Glutamatergic neuron (in vitro differentiated cells): ENCODE data around the gene CSRNP3. TPM values are rescaled to one million over a fixed set of nuclear protein-coding genes. Genes with fewer than 3 reads are reported as not detected.

ENCODE experiments used
- DNase-seq: peaks from one replicate; pipeline ENCODE4 v3.0.0; 2022
- H3K27ac Mint-ChIP-seq: one replicate; pipeline ENCODE4 v1.8.0; 2020; ENCODE audit warnings: mild to moderate bottlenecking, mixed read lengths, inconsistent platforms; ENCODE audit not compliant: unreplicated experiment
- H3K27me3 Mint-ChIP-seq: one replicate; pipeline ENCODE4 v1.8.0; 2020; ENCODE audit warnings: mild to moderate bottlenecking, moderate library complexity, mixed read lengths, inconsistent platforms; ENCODE audit not compliant: unreplicated experiment
- H3K36me3 Mint-ChIP-seq: one replicate; pipeline ENCODE4 v1.8.0; 2020; ENCODE audit warnings: mild to moderate bottlenecking, mixed read lengths, inconsistent platforms; ENCODE audit not compliant: unreplicated experiment
- H3K4me1 Mint-ChIP-seq: one replicate; pipeline ENCODE4 v1.8.0; 2020; ENCODE audit warnings: mild to moderate bottlenecking, low read depth, mixed read lengths, inconsistent platforms; ENCODE audit not compliant: unreplicated experiment
- H3K4me3 Mint-ChIP-seq: one replicate; pipeline ENCODE4 v1.8.0; 2020; ENCODE audit warnings: mild to moderate bottlenecking, mixed read lengths, inconsistent platforms; ENCODE audit not compliant: unreplicated experiment
- H3K9me3 Mint-ChIP-seq: one replicate; pipeline ENCODE4 v1.8.0; 2020; ENCODE audit warnings: mild to moderate bottlenecking, moderate library complexity, mixed read lengths, inconsistent platforms; ENCODE audit not compliant: unreplicated experiment
- total RNA-seq: library from RNA; stranded (reverse); fragmentation: NEBNext Ultra II Directional; extraction: Animal tissue kit (Norgen Biotek cat#: 25700); gene quantifications from one replicate; pipeline ENCODE4 v1.2.1, GENCODE V29; 2021; ENCODE audit not compliant: unreplicated experiment
- TF ChIP-seq, protein P1 (sequence below): fragments of 200-600 bp; sonication (generic); IDR thresholded peaks from one replicate; pipeline ENCODE4 v1.5.0; 2021; ENCODE audit not compliant: partially characterized antibody, unreplicated experiment

Gene CSRNP3
- total RNA-seq, 1 donor from 2014 or later = 23.0 TPM

DNA sequence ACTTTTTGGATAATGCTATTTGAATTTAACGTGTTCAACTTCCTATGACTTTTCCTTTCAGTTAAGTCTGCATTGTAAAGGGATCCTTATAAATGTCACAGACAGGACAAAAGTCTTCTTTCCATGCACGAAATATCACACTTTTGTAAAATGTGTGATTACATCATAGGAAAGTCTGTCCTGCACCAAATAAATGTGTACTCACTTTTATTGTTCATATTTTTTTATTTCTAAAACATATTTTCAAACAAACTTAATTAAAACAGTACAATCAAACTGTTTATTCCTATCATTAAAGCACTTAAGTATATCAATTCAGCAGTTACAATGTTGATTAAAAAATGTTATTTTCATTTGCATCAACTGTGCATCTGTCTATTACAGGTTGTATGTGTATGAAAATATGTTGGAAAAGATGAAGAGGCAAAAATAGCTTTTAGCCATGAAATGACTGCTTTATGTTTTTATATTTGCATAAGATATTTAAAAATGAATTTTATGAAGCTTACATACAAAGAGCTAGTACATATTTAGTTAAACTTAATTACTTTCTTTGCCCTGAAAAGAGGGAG lies 105.6 kb downstream of the CSRNP3 start:
- Mint-ChIP-seq H3K4me3 (peak overlapping the region; percentile 89), H3K36me3 (no peaks in the 10 kb centered on the region), H3K27ac (peak overlapping the region; percentile 73), H3K9me3 (peaks cover 2% of the 10 kb centered on the region), H3K4me1 (peaks cover 26% of the 10 kb centered on the region), H3K27me3 (peaks cover 6% of the 10 kb centered on the region)
- TF ChIP-seq, protein P1, sequence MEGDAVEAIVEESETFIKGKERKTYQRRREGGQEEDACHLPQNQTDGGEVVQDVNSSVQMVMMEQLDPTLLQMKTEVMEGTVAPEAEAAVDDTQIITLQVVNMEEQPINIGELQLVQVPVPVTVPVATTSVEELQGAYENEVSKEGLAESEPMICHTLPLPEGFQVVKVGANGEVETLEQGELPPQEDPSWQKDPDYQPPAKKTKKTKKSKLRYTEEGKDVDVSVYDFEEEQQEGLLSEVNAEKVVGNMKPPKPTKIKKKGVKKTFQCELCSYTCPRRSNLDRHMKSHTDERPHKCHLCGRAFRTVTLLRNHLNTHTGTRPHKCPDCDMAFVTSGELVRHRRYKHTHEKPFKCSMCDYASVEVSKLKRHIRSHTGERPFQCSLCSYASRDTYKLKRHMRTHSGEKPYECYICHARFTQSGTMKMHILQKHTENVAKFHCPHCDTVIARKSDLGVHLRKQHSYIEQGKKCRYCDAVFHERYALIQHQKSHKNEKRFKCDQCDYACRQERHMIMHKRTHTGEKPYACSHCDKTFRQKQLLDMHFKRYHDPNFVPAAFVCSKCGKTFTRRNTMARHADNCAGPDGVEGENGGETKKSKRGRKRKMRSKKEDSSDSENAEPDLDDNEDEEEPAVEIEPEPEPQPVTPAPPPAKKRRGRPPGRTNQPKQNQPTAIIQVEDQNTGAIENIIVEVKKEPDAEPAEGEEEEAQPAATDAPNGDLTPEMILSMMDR = no peak
- no peak for DNase-seq

DNA sequence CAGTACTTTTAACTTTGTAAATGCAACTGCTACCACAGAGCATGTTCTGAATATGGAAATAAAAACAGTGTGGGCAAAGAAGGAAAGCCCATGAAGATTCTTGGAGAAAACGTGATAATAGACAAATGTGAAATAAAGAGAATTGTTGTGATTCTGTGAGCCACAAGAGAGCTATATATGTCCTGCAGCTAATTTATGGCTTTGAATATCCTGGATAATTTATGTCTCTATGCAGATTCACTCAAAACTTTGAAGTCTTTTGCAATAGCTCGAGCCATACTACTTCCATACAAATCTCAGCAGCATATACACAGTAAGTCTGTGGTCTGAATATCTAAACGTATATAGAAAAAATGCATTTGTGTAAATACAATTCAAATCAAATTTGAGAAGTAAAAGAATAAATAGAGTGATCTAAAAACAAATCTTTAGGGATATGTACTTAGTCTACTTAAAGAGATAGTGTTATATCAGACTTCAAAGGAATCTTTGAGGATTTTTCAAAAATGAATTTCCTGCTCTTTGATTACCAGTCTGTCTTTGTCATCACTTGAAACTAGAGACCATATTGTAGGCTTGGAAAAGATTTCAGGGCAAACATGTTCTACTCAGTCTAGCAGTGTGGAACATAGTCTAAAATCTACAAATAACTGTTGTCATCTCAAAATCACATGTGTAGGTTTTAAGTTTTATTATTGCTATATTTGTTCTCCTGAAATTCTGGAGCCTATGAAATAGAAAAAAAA lies 107.1 kb downstream of the CSRNP3 start:
- H3K9me3 Mint-ChIP-seq = peaks cover 2% of the 10 kb centered on the region
- TF ChIP-seq, protein P1 = no peak
- peak overlapping the region; percentile 48 for H3K27ac Mint-ChIP-seq
- peak overlapping the region; percentile 28 for H3K4me3 Mint-ChIP-seq
- peaks cover 26% of the 10 kb centered on the region for H3K4me1 Mint-ChIP-seq
- H3K27me3 Mint-ChIP-seq = peaks cover 6% of the 10 kb centered on the region
- no peak for DNase-seq
- no peaks in the 10 kb centered on the region for H3K36me3 Mint-ChIP-seq

DNA sequence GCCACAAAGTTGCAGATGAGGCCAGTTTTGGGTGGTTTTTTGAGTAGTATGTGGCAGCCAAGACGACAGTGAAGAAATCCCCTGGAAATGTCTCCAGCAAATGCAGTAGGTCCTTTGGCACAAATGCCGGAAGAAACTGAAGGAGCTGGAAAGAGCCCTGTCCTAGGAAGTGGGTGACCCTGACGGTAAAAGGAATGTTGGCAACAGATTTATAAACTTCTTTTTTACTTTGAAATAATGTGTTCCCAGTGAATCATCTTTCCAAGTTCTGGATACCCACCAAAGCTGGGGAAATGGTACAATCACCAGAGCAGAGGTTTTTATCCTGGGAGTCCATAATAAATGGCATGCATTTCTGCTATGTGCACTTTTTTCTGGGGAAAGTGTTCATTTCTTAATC lies 112.9 kb downstream of the CSRNP3 start:
- no peak for DNase-seq
- H3K4me1 Mint-ChIP-seq = peaks cover 3% of the 10 kb centered on the region
- H3K9me3 Mint-ChIP-seq = no peaks in the 10 kb centered on the region
- no peaks in the 10 kb centered on the region for H3K36me3 Mint-ChIP-seq
- H3K27ac Mint-ChIP-seq = no peak overlapping the region
- TF ChIP-seq, protein P1 = no peak
- H3K4me3 Mint-ChIP-seq = no peak overlapping the region
- H3K27me3 Mint-ChIP-seq = no peaks in the 10 kb centered on the region

GRCh38 chr2:165582863-165583506 lies 113.5 kb downstream of the CSRNP3 start:
- no peak for DNase-seq
- H3K4me1 Mint-ChIP-seq = peaks cover 3% of the 10 kb centered on the region
- TF ChIP-seq, protein P1 = no peak
- H3K27ac Mint-ChIP-seq = no peak overlapping the region
- H3K9me3 Mint-ChIP-seq = no peaks in the 10 kb centered on the region
- no peak overlapping the region for H3K4me3 Mint-ChIP-seq
- no peaks in the 10 kb centered on the region for H3K36me3 Mint-ChIP-seq
- H3K27me3 Mint-ChIP-seq = no peaks in the 10 kb centered on the region
